BE2C (cell line): ENCODE data around the gene PLB1.

ENCODE experiments used
- DNase-seq: peaks from one replicate; pipeline ENCODE4 v3.0.0-alpha.2; 2020
- H3K27me3 ChIP-seq: fragments of 250-450 bp; sonication (Bioruptor Pico); 2 replicates; pipeline ENCODE4 v1.5.1; 2020; ENCODE audit warnings: mild to moderate bottlenecking
- H3K36me3 ChIP-seq: fragments of 250-450 bp; sonication (Bioruptor Pico); 2 replicates; pipeline ENCODE4 v1.5.1; 2020; ENCODE audit warnings: mild to moderate bottlenecking
- H3K4me1 ChIP-seq: fragments of 250-450 bp; sonication (Bioruptor Pico); 2 replicates; pipeline ENCODE4 v1.5.1; 2020
- H3K4me3 ChIP-seq: 2 replicates; pipeline ENCODE4 v1.5.1; 2011; ENCODE audit warnings: low read depth, low read length
- H3K9me3 ChIP-seq: fragments of 250-450 bp; sonication (Bioruptor Pico); 2 replicates; pipeline ENCODE4 v1.5.1; 2020
- TF ChIP-seq, protein P1 (sequence below): IDR thresholded peaks from 2 replicates; pipeline ENCODE4 v1.5.1; 2012; ENCODE audit warnings: mild to moderate bottlenecking, low read depth, low read length

The PLB1 gene

DNA sequence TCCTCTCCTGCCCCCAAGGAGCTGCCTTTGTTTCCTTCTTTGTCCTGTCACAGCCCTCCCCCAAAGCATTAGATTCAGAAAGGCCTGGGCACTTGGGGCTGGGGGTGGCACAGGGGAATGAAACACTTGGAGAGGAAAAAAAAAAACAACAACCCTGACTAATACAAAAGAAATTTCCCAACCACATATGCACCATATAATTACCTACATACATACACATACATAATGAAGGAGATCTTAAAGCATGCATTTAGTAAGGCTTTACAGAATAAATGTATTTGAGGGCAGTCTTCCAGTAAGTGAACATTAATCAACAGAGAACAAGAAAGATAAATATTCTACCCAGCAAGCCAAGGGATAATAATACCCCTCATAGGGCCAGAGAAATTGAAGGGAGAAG, 185.7 kb downstream of the PLB1 start:
- Histone ChIP-seq H3K36me3 (no peaks in the 10 kb centered on the region), H3K9me3 (no peaks in the 10 kb centered on the region), H3K27me3 (no peaks in the 10 kb centered on the region), H3K4me3 (no peak overlapping the region), H3K4me1 (peaks cover 13% of the 10 kb centered on the region)
- no peak for DNase-seq
- TF ChIP-seq, protein P1, sequence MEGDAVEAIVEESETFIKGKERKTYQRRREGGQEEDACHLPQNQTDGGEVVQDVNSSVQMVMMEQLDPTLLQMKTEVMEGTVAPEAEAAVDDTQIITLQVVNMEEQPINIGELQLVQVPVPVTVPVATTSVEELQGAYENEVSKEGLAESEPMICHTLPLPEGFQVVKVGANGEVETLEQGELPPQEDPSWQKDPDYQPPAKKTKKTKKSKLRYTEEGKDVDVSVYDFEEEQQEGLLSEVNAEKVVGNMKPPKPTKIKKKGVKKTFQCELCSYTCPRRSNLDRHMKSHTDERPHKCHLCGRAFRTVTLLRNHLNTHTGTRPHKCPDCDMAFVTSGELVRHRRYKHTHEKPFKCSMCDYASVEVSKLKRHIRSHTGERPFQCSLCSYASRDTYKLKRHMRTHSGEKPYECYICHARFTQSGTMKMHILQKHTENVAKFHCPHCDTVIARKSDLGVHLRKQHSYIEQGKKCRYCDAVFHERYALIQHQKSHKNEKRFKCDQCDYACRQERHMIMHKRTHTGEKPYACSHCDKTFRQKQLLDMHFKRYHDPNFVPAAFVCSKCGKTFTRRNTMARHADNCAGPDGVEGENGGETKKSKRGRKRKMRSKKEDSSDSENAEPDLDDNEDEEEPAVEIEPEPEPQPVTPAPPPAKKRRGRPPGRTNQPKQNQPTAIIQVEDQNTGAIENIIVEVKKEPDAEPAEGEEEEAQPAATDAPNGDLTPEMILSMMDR = no peak

DNA sequence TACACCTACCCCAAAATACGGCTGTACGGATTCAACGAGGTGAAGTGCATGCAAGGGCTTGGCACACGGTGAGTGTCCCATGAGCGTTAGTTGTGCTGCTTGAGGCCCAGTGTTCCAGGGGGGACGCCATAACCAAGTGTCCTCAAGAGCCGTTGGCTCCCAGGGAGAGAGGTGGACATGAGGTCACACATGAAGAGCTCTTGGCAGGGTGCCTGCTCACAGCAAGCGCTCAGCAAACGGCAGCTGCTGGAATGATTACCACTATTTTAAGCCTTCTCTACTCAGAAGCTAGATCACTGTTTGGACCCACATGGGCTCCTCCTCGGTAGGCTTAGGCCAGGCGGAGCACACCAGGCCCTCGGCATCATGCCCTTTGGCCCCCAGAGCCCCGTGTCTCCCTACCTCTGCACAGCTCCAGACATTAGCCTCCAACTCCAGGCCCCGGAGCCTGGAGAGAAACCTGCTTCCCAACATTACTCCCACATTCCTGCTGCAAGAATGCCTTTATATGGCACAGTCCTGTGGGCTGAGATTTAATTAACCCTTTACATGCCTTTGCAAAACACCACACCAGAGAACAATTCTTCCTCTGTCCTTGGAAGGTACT, 187.3 kb downstream of the PLB1 start:
- Histone ChIP-seq H3K4me3 (no peak overlapping the region), H3K27me3 (no peaks in the 10 kb centered on the region), H3K9me3 (no peaks in the 10 kb centered on the region), H3K4me1 (peaks cover 13% of the 10 kb centered on the region), H3K36me3 (no peaks in the 10 kb centered on the region)
- peak; percentile 67 for DNase-seq
- TF ChIP-seq, protein P1 = no peak

DNA sequence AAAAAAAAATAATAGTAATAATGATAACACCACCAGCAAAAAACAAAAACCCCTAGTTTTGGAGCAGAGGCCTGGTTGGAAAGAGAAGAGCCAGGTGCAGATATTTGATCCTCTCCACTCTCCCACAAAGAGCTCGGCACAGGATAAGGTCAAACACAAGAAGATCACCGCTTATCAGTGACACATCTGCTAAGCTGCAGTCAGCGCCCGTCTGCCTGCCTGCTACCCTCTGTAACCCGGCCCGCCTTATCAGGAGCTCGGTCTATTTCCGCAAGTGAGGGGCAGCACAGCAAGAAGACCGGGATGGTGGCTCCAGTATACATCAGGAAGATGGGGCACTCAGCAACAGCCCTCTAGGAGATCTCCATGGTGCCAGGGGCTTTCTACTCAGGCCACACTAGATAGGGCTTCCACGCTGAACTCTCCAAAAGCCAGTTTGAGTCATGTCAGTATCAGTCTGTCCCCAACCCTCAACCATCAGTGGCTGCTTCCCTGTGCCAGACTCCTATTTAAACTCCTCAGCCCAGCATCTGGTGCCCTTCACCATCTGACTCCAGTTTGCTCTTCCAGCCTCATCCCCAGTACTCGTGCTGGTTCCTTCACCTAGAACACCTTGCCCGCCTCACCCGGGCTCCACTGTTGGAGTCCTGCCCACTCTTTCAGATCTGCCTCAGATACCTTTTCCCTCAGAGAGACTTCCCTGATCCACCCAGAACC, 188.4 kb downstream of the PLB1 start:
- no peaks in the 10 kb centered on the region for H3K36me3 ChIP-seq
- no peak overlapping the region for H3K4me3 ChIP-seq
- no peaks in the 10 kb centered on the region for H3K27me3 ChIP-seq
- H3K9me3 ChIP-seq = no peaks in the 10 kb centered on the region
- peak; percentile 22 for DNase-seq
- TF ChIP-seq, protein P1 = no peak
- peaks cover 13% of the 10 kb centered on the region for H3K4me1 ChIP-seq

DNA sequence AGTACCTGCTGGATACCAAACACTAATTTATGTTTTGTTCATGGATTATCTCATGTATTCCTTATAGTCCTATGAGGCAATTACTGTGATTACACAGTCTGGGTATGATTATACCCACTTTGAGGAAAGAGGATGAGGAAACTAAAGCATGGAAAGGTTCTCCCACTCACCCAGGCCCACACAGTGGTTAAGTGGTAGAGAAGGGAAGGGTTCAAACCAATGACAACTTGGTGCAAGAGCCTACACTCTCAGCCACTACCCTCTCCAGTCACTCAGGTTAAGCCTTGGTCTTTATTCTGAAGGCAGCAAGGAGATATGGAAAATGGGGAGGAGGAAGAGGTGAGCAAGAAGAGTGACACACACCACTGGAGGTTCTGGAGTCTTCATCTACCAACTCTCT, 191.3 kb downstream of the PLB1 start:
- DNase-seq = no peak
- Histone ChIP-seq H3K4me1 (peaks cover 20% of the 10 kb centered on the region), H3K27me3 (no peaks in the 10 kb centered on the region), H3K36me3 (no peaks in the 10 kb centered on the region), H3K9me3 (no peaks in the 10 kb centered on the region), H3K4me3 (no peak overlapping the region)
- TF ChIP-seq, protein P1 = no peak

DNA sequence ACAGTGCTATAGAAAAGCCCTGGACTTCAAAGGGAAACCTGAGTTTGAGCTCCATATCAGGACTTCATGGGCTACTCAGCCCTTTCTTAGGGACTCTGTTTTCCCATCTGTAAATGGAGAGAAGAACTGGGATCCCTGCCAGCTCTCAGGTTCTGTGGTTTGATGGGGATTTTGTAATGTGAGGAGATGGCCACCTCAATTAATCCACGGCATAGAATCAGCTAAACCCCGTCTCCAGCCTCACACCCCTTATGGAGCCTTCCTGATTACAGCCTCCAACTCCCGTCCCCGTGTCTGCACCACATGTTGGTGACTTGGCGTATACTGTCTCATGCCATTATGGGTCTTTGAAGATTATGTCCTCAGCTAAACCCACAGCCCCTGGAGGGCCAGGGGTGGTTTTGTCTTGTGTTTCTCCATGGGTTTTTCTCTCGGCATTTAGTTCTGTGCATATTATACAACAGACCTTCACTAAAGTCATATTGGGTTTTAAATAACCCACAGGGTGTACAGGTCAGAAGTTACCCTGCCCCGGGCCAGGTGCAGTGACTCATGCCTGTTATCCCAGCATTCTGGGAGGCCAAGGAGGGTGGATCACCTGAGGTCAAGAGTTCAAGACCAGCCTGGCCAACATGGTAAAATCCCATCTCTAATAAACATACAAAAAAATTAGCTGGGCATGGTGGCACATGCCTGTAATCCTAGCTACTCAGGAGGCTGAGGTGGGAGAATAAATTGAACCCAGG, 192.0 kb downstream of the PLB1 start:
- no peak for DNase-seq
- no peaks in the 10 kb centered on the region for H3K9me3 ChIP-seq
- H3K27me3 ChIP-seq = no peaks in the 10 kb centered on the region
- H3K4me3 ChIP-seq = no peak overlapping the region
- no peaks in the 10 kb centered on the region for H3K36me3 ChIP-seq
- H3K4me1 ChIP-seq = peaks cover 21% of the 10 kb centered on the region
- TF ChIP-seq, protein P1 = no peak

DNA sequence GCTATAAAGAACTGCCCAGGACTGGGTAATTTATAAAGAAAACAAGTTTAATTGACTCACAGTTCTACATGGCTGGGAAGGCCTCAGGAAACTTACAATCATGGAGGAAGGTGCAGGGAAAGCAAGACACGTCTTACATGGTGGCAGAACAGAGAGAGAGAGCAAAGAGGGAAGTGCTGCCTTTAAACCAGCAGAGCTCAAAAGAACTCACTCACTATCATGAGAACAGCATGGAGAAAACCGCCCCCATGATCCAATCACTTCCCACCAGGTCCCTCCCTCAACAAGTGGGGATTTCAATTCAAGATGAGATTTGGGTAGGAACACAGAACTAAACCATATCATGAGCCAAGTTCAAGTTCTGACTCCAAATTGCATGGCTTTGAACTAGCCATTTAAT, 193.0 kb downstream of the PLB1 start:
- TF ChIP-seq, protein P1 = no peak
- no peak overlapping the region for H3K4me3 ChIP-seq
- no peak for DNase-seq
- H3K4me1 ChIP-seq = peaks cover 15% of the 10 kb centered on the region
- no peaks in the 10 kb centered on the region for H3K36me3 ChIP-seq
- no peaks in the 10 kb centered on the region for H3K27me3 ChIP-seq
- H3K9me3 ChIP-seq = no peaks in the 10 kb centered on the region
